Mesenchymal stem cell (in vitro differentiated cells and primary cell): ENCODE measurements around the gene SLC38A8.

Experiments
- DNase-seq: peaks from one replicate; pipeline ENCODE4 v3.0.0-alpha.2; 2013
- H2AFZ ChIP-seq: one replicate; pipeline ENCODE4 v1.6.1; 2013; ENCODE audit warnings: low read depth, mild to moderate bottlenecking, control low read depth, inconsistent platforms, low read length, moderate library complexity
- H2AK5ac ChIP-seq: 2 replicates; pipeline ENCODE4 v1.6.1; 2013; ENCODE audit warnings: low read length, moderate library complexity, mild to moderate bottlenecking, inconsistent platforms; ENCODE audit not compliant: severe bottlenecking
- H2BK120ac ChIP-seq: one replicate; pipeline ENCODE4 v1.6.1; 2013; ENCODE audit warnings: low read depth, mild to moderate bottlenecking, inconsistent platforms, low read length, moderate library complexity
- H2BK12ac ChIP-seq, 2 experiments: one replicate each; pipeline ENCODE4 v1.6.1; 2013; ENCODE audit warnings: inconsistent platforms in 2 of 2, low read length in 2 of 2, mild to moderate bottlenecking in 2 of 2, moderate library complexity in 2 of 2, control low read depth in 1 of 2
- H2BK15ac ChIP-seq: one replicate; pipeline ENCODE4 v1.6.1; 2013; ENCODE audit warnings: mild to moderate bottlenecking, low read depth, inconsistent platforms; ENCODE audit not compliant: poor library complexity, severe bottlenecking
- H2BK5ac ChIP-seq: 2 replicates; pipeline ENCODE4 v1.6.1; 2013; ENCODE audit warnings: low read depth, mild to moderate bottlenecking, low read length, control low read depth, inconsistent platforms; ENCODE audit not compliant: poor library complexity, severe bottlenecking
- H3K14ac ChIP-seq, 2 experiments: one replicate each; pipeline ENCODE4 v1.6.1; 2013; ENCODE audit warnings: inconsistent platforms in 2 of 2, low read length in 2 of 2, control low read depth in 1 of 2, mild to moderate bottlenecking in 1 of 2, moderate library complexity in 1 of 2
- H3K18ac ChIP-seq, 2 experiments: one replicate each; pipeline ENCODE4 v1.6.1; 2013; ENCODE audit warnings: inconsistent platforms in 2 of 2, low read length in 2 of 2, control low read depth in 1 of 2, low read depth in 1 of 2, mild to moderate bottlenecking in 1 of 2
- H3K23ac ChIP-seq, 2 experiments: one replicate each; pipeline ENCODE4 v1.6.1; 2013; ENCODE audit warnings: inconsistent platforms in 2 of 2, low read length in 2 of 2, mild to moderate bottlenecking in 2 of 2, moderate library complexity in 2 of 2, control low read depth in 1 of 2
- H3K27ac ChIP-seq: 2 replicates; pipeline ENCODE4 v1.5.1; 2013; ENCODE audit warnings: mild to moderate bottlenecking, moderate library complexity, low read length, control low read depth, inconsistent platforms; ENCODE audit not compliant: poor library complexity, severe bottlenecking
- H3K27me3 ChIP-seq, 2 experiments: 2 replicates each; pipeline versions ENCODE4 v1.6.1 to v1.7.0; 2013; ENCODE audit warnings: low read length in 2 of 2, mild to moderate bottlenecking in 2 of 2, moderate library complexity in 2 of 2, control low read depth in 1 of 2, inconsistent platforms in 1 of 2; ENCODE audit not compliant: control insufficient read depth in 1 of 2, insufficient read depth in 1 of 2
- H3K36me3 ChIP-seq, 2 experiments: 2 replicates each; pipeline versions ENCODE4 v1.6.1 to v1.7.0; 2013; ENCODE audit warnings: low read length in 2 of 2, control low read depth in 1 of 2, inconsistent platforms in 1 of 2, low read depth in 1 of 2, mild to moderate bottlenecking in 1 of 2; ENCODE audit not compliant: insufficient read depth in 2 of 2, control insufficient read depth in 1 of 2
- H3K4ac ChIP-seq, 2 experiments: one replicate each; pipeline ENCODE4 v1.6.1; 2013; ENCODE audit warnings: inconsistent platforms in 2 of 2, low read length in 2 of 2, mild to moderate bottlenecking in 2 of 2, moderate library complexity in 2 of 2, control low read depth in 1 of 2, low read depth in 1 of 2
- H3K4me1 ChIP-seq: 2 replicates; pipeline ENCODE4 v1.6.1; 2013; ENCODE audit warnings: low read depth, low read length, control low read depth; ENCODE audit not compliant: control insufficient read depth, insufficient read depth
- H3K4me2 ChIP-seq: 2 replicates; pipeline ENCODE4 v1.6.1; 2013; ENCODE audit warnings: low read length, mild to moderate bottlenecking, inconsistent platforms; ENCODE audit not compliant: poor library complexity, severe bottlenecking
- H3K4me3 ChIP-seq, 2 experiments: 2 replicates each; pipeline versions ENCODE4 v1.5.1 to v1.7.0; 2013; ENCODE audit warnings: low read length in 2 of 2, mild to moderate bottlenecking in 2 of 2, control low read depth in 1 of 2, low read depth in 1 of 2; ENCODE audit not compliant: insufficient read depth in 1 of 2
- H3K79me1 ChIP-seq: replicated peaks from 2 replicates; pipeline ENCODE4 v1.6.1; 2013; ENCODE audit warnings: mild to moderate bottlenecking, control low read depth, low read length, inconsistent platforms; ENCODE audit not compliant: poor library complexity, severe bottlenecking
- H3K9ac ChIP-seq: 2 replicates; pipeline ENCODE4 v1.7.0; 2013; ENCODE audit warnings: mild to moderate bottlenecking, low read length, moderate library complexity
- H3K9me3 ChIP-seq: 2 replicates; pipeline ENCODE4 v1.7.0; 2013; ENCODE audit warnings: mild to moderate bottlenecking, low read length; ENCODE audit not compliant: control insufficient read depth
- H4K8ac ChIP-seq: one replicate; pipeline ENCODE4 v1.6.1; 2013; ENCODE audit warnings: inconsistent platforms, mild to moderate bottlenecking, low read length, moderate library complexity
- H4K91ac ChIP-seq: one replicate; pipeline ENCODE4 v1.6.1; 2013; ENCODE audit warnings: mild to moderate bottlenecking, low read length, inconsistent platforms
- WGBS: methylation state at CpG from one replicate; pipeline ENCODE4 v1.1.7; 2013; ENCODE audit warnings: mixed read lengths; 5-methylcytosine and 5-hydroxymethylcytosine counted together

SLC38A8 gene

GRCh38 chr16:84036131-84036530, 6.5 kb downstream of the SLC38A8 start:
- Histone ChIP-seq H3K9me3 (peaks cover 20% of the 10 kb centered on the region), H2BK15ac (no peak overlapping the region), H3K4ac (no peak overlapping the region), H2BK12ac (no peak overlapping the region), H3K36me3 (no peaks in the 10 kb centered on the region), H4K91ac (no peak overlapping the region), H4K8ac (no peak overlapping the region), H3K18ac (no peak overlapping the region), H3K4me3 (no peak overlapping the region), H2AFZ (no peak overlapping the region), H3K27ac (no peak overlapping the region), H3K23ac (no peak overlapping the region), H3K79me1 (no peaks in the 10 kb centered on the region), H3K27me3 (peaks cover 11 to 42% of the 10 kb centered on the region in 2 experiments), H2BK5ac (no peak overlapping the region), H3K4me1 (no peaks in the 10 kb centered on the region), H3K9ac (no peak overlapping the region), H3K14ac (no peak overlapping the region), H3K4me2 (no peak overlapping the region), H2AK5ac (no peak overlapping the region), H2BK120ac (no peak overlapping the region)
- no peak for DNase-seq
- WGBS = 66% methylated on average over 3 of the region's 3 CpGs

DNA sequence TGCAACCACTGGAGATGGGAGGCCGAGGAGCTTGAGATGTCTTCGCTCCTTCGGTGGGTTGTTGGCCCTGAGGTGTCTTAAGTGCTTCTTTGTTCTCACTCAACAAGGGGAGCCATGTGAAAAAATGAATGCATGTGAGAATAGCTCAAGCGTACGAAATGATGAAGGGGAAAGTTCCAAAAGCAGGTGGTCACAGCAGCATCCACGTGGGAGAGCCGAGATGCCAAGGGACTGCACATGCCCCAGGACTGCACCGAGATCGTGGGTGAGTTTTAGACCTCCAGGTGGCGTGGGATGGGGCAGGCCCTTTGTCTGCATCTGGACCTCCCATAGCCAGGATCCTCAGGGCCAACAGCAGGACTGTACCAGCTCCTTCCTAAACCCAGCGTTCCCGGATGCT, 8.1 kb downstream of the SLC38A8 start:
- Histone ChIP-seq H3K36me3 (no peaks in the 10 kb centered on the region), H3K27me3 (peaks cover 12 to 39% of the 10 kb centered on the region in 2 experiments), H3K79me1 (no peaks in the 10 kb centered on the region), H3K27ac (no peak overlapping the region), H3K4me2 (no peak overlapping the region), H3K18ac (no peak overlapping the region), H2BK5ac (no peak overlapping the region), H3K4ac (no peak overlapping the region), H3K9ac (no peak overlapping the region), H3K4me3 (no peak overlapping the region), H2BK15ac (no peak overlapping the region), H2AFZ (no peak overlapping the region), H2BK120ac (no peak overlapping the region), H3K4me1 (no peaks in the 10 kb centered on the region), H3K14ac (no peak overlapping the region), H3K23ac (no peak overlapping the region), H4K91ac (no peak overlapping the region), H4K8ac (no peak overlapping the region), H2BK12ac (no peak overlapping the region), H2AK5ac (no peak overlapping the region), H3K9me3 (peaks cover 20% of the 10 kb centered on the region)
- DNase-seq = no peak
- WGBS = 91% methylated on average over 12 of the region's 12 CpGs

- Histone ChIP-seq H3K27ac (no peak overlapping the region), H3K27me3 (peaks cover 21 to 43% of the 10 kb centered on the region in 2 experiments), H2AFZ (no peak overlapping the region), H3K79me1 (no peaks in the 10 kb centered on the region), H4K8ac (no peak overlapping the region), H3K18ac (no peak overlapping the region), H3K23ac (no peak overlapping the region), H2BK12ac (no peak overlapping the region), H3K4ac (no peak overlapping the region), H3K4me1 (no peaks in the 10 kb centered on the region), H3K4me3 (no peak overlapping the region), H2BK15ac (no peak overlapping the region), H3K9ac (no peak overlapping the region), H3K36me3 (no peaks in the 10 kb centered on the region), H2AK5ac (no peak overlapping the region), H4K91ac (no peak overlapping the region), H3K14ac (no peak overlapping the region), H2BK120ac (no peak overlapping the region), H3K4me2 (no peak overlapping the region), H3K9me3 (peaks cover 20% of the 10 kb centered on the region), H2BK5ac (no peak overlapping the region)
- no peak for DNase-seq
- 86% methylated on average over 25 of the region's 25 CpGs for WGBS
Observed at GRCh38 chr16:84033251-84034195, 9.1 kb downstream of the SLC38A8 start.

DNA sequence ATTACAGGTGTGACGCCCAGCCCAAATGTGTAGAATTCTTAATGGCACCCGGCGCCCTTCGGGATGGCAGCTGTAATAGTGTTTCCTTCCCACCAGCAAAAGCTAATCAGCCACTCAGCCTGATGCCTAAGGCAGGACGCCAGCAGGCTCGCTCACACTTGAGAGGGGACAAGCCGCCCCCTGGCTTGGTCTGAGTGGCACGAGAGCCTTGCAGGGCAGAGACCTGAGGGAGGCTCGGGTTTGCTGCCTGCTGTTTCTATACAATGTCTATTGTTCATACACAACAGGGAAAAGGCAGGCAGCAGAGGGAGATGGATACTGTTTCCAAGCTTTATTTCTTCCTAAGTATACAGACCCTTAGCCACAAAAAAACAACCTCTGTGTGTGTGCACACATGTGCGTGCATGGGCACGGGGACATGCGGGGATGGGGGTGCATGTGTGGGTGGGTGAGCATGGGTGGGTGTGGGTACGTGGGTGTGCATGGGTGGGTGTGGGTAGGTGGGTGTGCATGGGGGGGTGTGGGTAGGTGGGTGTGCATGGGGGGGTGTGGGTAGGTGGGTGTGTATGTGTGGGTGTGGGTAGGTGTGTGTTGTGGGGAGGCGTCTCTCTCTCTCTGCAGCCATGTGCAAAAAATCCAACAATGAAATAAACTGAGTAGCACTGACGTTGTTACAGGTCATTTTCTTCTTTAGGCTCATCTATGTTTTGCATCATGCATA, 10.0 kb downstream of the SLC38A8 start:
- no peaks in the 10 kb centered on the region for H3K36me3 ChIP-seq
- peaks cover 21 to 43% of the 10 kb centered on the region in 2 experiments for H3K27me3 ChIP-seq
- H2AK5ac ChIP-seq = no peak overlapping the region
- no peak overlapping the region for H3K23ac ChIP-seq
- H3K14ac ChIP-seq = no peak overlapping the region
- H3K9me3 ChIP-seq = peaks cover 20% of the 10 kb centered on the region
- no peak overlapping the region for H4K91ac ChIP-seq
- no peak overlapping the region for H4K8ac ChIP-seq
- no peak overlapping the region for H2BK12ac ChIP-seq
- no peaks in the 10 kb centered on the region for H3K4me1 ChIP-seq
- H2BK5ac ChIP-seq = no peak overlapping the region
- no peak overlapping the region for H3K4ac ChIP-seq
- H2BK120ac ChIP-seq = no peak overlapping the region
- no peak overlapping the region for H3K18ac ChIP-seq
- 90% methylated on average over 12 of the region's 15 CpGs for WGBS
- no peak for DNase-seq
- no peak overlapping the region for H3K9ac ChIP-seq
- H2BK15ac ChIP-seq = no peak overlapping the region
- no peak overlapping the region for H3K4me2 ChIP-seq
- H3K27ac ChIP-seq = no peak overlapping the region
- H3K4me3 ChIP-seq = no peak overlapping the region
- no peaks in the 10 kb centered on the region for H3K79me1 ChIP-seq
- H2AFZ ChIP-seq = no peak overlapping the region
